Measurements from ENCODE around the gene ZFPM1.
"Not testable (repeated sequence)": the region's sequence is repeated elsewhere in the genome, so short reads cannot be mapped to it uniquely, and the experiment has no call there.

Gene ZFPM1

DNA sequence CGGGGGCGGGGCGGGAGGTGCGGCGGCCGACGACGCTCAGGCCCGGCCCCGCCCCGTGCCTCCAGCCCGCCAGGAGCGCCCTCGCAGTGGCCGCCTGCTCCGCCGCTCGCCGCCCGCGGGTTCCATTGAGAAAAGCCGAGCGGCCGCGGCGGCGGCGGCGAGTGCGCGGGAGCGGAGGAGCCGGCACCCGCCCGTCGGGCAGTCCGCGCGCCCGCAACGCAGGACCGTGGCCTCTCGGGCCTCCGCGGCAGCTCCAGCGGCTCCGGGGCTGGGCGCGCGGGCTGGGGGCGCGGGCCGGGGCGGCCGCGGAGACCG, at the start of gene ZFPM1:
Gene ZFPM1 (plus strand): TSS at position 64 of the 315 bp plus-strand sequence. CDS start 359 bp downstream, outside the sequence.
- DNase-seq, result no peak

DNA sequence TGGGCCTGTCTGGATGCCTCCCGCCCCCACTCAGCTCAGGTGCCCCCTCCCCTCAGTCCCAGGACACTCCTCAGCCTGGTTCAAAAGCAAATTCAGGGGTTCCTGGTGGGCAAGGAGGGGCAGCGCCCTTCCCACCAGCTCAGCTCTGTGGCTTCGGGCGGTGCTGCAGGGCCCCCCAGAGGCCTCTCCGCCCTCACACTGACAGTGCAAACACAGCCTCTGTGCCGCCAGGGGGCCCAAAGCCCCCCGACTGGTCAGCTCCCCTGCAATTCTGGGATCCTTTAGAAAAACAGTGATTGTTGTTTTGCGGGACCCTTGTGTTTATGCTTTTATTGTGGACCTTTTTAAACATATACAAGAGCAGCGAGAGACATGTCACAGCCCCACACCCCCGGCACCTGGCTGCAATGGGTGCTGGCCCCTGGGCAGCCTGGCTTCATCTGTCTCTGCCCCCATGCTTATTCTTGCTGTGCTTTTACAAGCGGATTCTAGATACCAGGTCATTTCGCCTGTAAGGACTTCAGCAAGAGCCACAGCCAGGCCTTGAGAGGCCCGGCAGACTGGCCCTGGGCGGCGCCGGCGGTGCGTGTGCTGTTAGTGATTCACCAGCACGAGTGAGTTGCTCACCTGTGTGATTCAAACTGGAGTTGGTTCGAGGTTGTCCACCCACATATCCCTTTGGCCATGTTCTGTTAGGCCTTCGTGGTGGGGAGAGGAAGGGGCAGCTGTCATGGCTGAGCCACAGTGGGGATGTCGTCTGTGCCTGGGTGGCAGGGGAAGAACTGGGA, 49.1 kb upstream of the ZFPM1 start:
- DNase-seq, result no peak

GRCh38 chr16:88404769-88405168, 48.3 kb upstream of the ZFPM1 start:
- no peak for DNase-seq

GRCh38 chr16:88405216-88406060, 47.6 kb upstream of the ZFPM1 start:
- no peak for DNase-seq

- DNase-seq, result no peak
Observed at GRCh38 chr16:88406096-88407041, 46.7 kb upstream of the ZFPM1 start.

- no peak for DNase-seq
Observed at GRCh38 chr16:88407042-88407420, 46.0 kb upstream of the ZFPM1 start.

DNA sequence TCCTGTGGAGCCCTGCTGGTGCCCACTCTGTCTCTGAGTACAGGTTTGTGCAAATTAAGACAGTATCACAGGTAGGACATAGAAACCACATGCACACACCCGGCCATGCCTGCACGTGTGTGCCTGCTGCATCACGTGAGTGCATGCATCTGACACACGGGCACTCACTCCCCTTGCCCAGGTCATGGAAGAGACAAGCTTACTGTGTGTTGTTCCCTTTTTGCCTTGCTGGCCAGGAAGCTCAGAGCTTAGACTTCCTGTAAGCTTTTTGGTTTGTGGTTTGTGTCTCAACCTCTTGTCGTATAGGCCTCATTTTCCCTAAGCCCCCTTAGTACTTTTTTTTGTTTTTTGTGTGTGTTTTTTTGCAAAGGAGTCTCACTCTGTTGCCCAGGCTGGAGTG, 45.3 kb upstream of the ZFPM1 start:
- DNase-seq, result no peak

DNA sequence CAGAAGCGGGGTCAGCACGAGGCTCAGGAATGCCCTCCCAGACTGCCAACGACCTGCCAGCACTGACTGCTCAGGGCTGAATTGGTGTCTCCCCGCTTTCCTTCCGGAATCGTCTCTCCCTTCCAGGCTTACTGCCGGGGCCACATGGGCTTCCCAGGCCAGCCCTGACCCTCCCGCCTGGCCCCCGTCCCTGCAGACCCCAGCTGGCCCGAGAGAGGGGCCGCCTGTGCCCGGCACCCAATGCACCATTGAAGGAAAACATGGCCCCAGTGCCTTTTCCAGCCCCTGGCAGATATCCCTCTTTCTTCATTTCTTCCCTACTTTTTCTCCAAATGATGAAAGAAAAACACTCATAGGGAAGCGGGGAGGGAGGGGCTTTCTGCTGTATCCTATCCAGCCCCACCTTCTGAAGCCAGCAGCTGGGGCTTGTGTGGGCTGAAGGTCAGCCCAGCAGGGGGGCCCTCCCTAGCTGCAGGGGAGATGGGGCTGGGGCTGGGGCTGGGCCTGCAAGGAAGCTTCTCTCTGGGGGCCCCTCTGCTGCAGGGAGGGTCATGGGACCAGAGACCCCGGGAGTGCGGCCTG, 44.4 kb upstream of the ZFPM1 start:
- DNase-seq, result no peak

DNA sequence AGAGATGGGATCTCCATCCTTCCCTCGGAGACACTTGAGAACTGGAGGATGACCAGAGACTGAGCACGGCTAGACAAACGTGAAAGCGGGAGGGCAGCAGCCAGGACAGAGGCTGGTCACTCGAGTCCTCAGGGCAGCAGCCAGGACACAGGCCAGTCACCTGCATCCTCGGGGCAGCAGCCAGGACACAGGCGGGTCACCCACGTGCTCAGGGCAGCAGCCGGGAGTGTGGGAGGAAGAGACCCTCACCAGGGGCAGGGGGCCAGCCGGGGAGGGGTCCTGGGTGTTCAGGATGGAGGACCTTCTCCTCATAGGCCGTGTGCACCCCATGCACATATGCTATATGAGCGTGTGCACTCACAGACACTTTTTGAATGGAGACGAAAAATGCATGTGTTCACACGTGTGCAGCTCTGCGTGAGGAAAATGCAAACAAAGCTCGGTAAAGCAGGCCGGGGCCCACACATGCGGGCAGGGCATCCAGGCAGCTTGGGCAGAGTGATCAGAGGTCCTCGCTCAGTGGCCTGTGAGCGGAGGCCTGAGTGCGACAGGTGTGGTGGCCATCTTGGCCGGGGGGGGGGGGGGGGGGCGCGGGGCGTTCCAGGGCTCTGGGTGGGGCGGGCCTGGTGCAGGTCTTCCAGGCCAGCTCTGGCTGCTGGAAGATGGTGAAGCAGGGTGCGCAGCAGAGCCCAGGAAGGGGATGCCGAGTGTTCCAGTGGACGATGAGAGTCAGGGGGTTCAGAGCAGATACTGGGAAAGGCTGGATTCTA, 43.6 kb upstream of the ZFPM1 start:
- DNase-seq, result no peak

GRCh38 chr16:88410297-88410968, 42.6 kb upstream of the ZFPM1 start:
- not testable (repeated sequence) for DNase-seq

GRCh38 chr16:88411951-88412576, 41.0 kb upstream of the ZFPM1 start:
- DNase-seq, result no peak

DNA sequence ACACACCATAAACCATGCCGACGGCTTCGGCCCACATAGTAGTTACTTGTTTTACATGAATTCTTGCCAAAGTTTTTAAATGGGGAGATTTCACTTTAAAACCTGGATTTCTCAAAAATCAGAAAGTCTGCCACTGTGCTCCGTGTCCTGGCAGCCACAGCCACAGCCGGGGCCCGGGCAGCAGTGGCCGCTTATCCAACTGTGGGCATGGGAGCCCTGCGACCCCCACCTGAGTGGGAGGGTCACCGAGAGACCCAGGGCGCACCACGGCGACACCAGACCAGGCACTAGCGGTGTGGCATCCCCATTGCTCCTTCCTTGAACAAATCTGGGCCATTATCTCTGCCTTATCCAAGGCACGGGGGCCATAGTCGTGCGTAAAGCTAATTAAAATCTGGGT, 40.3 kb upstream of the ZFPM1 start:
- DNase-seq, result no peak

DNA sequence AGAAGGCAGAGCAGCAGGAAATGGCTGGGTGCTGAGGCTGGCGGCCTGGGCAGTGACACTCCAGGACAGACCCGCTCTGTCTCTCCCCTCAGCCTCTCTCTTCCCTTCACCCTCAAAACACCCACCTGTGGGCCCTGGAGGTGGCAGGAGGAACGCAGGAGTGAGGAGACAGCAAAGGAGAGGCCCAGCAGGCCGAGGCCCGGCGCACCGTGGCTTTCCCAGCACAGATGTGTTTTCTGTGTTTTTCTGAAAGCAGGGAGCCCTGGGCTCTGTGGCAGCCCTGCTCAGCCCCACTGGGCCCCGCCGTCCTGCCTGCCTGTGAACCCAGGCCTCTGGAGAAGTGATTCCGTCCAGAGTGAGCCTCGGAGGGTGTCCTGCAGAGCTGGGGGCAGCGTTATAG, 39.8 kb upstream of the ZFPM1 start:
- DNase-seq, result no peak

DNA sequence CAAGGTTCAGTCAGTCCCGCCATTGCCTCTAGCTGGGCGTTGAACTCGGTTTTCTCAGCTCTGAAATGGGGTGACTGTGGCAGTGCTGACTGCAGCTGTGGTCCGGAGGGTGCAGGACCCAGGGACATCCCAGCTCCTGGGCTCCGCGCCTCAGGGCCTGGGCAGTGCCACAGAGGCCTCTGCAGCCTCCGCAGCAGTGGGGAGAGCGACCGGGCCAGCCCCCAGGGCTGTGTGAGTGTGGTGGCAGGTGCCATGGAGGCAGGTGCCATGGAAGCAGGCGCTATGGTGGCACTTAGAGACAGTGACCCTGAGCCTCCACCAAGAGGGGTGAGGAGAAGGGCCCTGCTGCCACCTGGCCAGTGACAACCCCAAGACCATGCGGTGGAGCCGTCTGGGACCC, 39.4 kb upstream of the ZFPM1 start:
- DNase-seq, result no peak

DNA sequence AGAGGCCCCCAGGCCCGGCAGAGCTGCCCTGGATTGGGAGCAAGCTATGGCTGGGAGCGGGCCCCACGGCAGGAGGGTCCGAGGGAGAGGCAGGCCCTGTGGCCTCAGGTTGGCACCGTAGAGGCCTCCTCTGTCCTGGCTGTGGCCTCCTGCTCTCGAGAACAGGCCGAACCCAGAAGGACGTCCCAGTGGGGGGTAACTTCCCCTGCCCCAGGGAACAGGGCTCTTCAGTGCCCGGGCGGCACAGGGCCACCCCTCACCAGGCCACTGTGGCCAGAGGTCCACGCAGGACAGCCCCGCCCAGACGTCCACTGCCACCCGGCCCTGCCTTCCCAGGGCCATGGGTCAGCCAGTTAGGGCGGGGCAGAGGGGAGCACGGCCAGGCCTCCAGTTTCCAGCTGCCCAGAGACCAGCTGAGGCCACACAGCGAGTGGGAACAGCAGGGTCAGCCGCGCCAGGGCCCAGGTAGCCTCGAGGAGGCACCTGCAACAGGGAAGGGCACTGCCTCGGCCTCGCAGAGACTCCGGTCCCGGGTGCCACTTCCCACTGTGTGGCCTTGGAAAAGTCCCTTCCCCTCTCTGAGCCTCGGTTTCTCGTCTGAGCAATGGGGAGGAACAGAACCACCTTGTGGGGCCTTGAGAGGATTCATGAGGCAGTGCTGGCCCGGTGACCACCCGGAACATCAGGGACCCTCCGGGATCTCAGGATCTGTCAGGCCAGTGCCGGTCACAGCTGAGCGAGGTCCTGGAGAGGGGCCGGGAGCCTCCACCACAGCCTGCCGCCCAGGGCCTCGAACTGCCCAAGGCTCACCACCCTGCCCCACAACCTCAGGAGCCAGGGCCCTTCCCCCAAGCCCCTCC, 38.3 kb upstream of the ZFPM1 start:
- no peak for DNase-seq

GRCh38 chr16:88415381-88415705, 37.7 kb upstream of the ZFPM1 start:
- no peak for DNase-seq

DNA sequence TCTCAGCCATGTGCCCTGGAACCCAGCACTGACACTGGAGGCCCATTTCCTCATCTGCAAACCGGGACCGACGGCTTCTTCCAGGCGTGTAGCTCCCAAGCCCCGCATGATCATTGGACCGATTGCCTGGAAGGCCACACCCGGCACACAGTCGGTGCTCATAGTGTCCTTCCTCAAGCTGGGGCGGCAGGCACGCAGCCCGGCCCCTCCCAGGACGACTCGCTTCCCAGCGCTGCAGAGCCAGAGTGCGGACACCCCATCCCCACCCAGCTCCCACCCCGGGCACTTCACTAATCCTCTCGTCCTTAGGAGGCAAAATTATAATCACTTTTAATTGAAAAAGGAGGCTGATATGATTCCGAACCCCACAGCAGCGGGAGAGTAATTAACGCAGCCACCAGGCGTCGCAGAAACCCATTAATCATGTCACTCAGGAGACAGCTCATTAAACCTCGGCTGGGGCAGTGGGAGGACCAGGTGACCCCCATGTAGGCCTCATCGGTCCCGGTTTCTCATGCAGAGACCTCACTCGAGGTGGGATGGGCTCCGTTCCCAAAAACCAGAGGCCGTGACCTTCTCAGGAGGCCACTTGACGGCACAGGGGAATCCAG, 37.3 kb upstream of the ZFPM1 start:
- no peak for DNase-seq

- DNase-seq, result no peak
Observed at GRCh38 chr16:88416686-88417085, 36.4 kb upstream of the ZFPM1 start.

- no peak for DNase-seq
Observed at GRCh38 chr16:88417684-88418476, 35.2 kb upstream of the ZFPM1 start.

All from NCI-H2081 (cell line).